ENCODE measurements around the gene TASP1.

GRCh38 chr20:13587370-13587769, 51.4 kb downstream of the TASP1 start:
- TF ChIP-seq CTCF (IDR thresholded peaks at IDR 0.05; ENCODE audit: low read depth, low read length, missing input control) = no peak
- no peak for TF ChIP-seq ATF3 (IDR thresholded peaks at IDR 0.05)
- no peak for TF ChIP-seq HNF4G (IDR thresholded peaks at IDR 0.05)
- no peak for TF ChIP-seq GABPA (IDR thresholded peaks at IDR 0.05 in 1 of 2, conservative IDR thresholded peaks at IDR 0.05 in 1 of 2)
- no peak for TF ChIP-seq RAD21 (IDR thresholded peaks at IDR 0.05)
- TF ChIP-seq SP1 (IDR thresholded peaks at IDR 0.05) = no peak
- no peak for TF ChIP-seq REST (IDR thresholded peaks at IDR 0.05)
- TF ChIP-seq YY1 (IDR thresholded peaks at IDR 0.05) = no peak
- TF ChIP-seq ZBTB33 (IDR thresholded peaks at IDR 0.05) = no peak
